ENCODE data around the gene MPST.
"Not testable (repeated sequence)": the region's sequence is repeated elsewhere in the genome, so short reads cannot be mapped to it uniquely, and the experiment has no call there.

The MPST gene

DNA sequence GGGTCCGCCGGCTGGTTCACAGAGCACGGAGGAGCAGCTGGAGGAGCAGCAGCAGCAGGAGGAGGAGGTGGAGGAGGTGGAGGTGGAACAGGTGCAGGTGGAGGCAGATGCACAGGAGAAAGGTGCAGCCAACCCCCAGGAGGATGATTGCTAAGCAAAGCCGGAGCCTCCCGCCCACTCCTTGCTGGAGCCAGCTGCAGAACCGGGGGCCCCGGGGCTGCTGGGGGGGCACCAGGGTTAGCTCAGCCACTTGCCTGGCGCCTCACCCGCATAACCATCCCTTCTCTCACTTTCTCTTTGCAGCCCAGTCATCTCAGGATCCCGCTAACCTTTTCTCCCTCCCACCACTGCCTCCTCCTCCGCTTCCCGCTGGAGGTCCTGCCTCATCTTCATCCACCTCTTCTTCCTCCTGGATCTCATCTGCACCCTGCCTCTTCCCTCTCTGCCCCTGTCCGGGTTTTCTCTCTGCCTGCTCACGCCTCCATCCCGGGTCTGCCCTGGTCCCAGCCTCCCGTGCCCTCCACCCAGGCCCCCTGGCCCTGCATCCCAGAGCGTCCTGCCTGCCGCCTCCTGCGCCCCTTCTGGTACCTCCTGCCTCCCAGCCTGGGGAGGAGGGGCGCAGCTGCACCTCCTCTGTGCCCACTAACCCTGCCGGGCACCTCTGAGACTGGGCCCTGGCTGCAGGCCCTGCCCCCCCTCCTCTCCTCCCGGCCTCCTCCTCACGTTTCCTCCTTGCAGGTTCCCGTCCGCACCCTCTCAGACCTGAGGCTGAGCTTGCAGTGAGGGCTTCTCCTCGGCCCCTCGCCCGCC, 41.5 kb downstream of the MPST start:
- DNase-seq (ENCODE audit: low read depth in 2 of 2) = no peak

DNA sequence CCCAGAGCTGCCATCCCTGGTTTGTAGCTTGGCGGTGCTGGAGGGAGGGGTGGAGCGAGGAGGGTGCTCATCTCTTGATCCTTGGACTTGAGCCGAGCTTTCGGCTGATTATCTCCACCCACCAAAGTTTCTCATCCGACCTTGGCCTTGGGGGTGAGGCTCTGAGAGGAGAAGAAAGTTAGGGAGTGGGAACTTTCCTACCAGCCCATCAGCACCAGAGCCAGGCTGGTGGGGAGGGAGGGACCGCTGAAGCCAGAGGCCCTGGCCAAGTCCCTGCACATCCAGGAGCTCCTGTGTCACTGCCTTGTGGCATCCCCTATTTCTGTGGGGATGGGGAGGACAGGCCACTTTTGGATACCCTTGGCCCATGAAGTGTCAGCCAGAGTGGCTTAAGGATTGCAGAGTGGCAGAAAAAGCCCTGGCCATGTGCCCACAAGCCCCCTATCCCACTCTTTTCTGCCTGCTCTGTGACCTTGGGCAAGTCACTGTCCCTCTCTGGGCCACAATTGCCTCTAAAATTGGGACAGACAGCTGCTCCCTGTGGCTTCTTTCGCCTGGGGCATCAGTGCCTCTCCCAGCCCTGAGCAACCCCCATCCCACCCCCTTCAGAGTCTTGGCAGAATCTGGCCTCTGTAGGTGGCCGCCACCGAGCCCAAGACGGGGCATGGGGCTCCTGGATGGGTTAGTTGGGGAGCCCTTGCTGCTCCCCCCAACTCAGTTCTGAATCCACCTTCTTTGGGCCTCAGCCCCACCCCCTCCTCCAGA, 42.3 kb downstream of the MPST start:
- DNase-seq (ENCODE audit: low read depth in 2 of 2) = no peak

DNA sequence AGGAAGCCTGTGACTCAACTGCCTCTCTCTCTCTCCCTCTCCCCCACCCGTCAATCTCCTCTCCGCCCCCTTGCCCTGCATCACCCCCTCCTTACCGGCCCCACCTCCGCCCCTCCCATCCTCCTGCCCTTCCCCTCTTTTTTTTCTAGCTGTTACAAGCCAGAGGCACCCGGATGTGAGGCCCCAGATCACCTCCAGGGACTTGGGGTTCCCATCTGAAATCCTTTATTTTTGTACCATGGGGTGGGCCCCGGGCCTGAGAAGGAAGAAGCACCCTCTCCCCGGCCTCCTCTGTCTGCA, 42.8 kb downstream of the MPST start:
- no peak for DNase-seq (ENCODE audit: low read depth in 2 of 2)

DNA sequence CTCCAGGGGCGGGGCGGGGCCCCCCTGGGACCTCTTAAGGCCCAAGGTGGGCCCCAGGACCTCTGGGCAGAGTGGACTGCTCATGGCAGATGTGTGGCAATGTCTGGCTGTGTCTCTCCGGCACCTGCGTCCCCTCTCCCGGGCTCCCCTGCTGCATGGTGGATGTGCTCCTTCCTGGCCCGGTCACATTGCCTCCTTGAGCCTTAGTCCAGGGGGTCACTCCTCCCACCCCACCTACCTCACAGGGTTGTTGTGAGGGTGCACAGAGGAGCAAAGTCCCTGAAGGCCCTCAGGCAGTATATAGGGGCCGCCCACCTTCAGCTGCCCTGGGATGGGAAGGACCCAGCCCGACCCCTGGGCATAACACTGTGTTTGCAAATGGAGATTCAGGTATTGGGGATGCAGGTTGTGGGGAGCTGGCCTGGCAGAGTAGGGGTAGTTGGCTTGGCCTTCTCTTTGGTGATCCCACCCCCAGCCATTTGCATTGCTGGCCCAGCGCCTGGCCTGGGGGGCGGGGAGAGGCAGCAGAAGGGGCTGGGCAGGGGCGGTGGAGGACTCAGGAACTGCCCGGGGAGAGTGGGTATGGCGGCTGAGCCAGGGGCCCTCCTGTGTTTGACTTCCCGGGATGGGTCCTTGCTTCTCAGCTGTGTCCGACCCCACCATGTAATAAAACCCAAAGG, 43.3 kb downstream of the MPST start:
- DNase-seq (ENCODE audit: low read depth in 2 of 2) = no peak

DNA sequence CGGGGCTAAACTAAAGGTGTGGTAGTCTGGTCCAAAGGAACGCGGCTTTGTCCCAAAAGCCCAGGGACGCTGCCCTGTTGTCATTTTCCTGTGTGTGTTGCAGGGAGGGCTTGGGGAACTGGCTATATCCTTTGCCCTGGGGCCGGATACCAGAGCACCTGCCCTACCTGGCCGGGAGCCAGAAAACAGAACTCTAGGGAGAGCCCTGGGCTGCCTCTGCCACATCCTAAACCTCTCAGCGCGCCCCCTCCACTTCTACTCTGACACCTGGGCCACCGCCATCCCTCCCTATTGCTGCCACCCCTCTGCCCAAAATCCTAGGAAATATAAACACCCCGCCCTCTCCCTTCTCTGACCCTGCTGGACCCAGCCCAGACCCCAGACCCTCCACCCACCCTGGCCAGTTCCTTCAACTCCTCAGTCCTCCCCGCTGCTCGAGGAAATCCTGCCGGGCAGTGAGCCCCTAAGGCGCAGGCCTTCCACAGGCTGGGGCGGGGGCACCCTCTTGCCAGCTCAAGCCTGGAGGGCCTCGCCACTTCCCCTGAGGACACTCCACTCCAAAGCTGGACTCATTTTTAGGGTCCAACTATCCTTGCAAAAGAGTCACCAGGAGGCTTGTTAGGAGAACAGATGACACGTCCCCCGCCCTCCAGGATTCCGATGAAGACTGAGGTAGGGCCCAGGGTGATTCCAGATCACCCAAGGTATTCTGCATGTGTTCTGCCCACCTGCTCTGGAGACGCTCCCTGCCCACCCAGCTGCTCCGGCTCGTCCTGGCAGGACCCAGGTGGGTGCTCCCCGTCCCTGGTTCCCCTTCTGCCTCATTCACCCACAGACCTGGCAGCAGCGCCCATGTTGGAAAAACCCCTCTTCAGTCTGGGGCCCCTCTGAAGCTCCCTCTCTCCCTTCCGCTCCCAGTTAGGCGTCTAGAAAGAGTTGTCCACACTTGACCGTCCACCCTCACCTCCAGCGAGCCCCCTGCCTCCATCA, 44.2 kb downstream of the MPST start:
- DNase-seq (ENCODE audit: low read depth in 2 of 2) = no peak

DNA sequence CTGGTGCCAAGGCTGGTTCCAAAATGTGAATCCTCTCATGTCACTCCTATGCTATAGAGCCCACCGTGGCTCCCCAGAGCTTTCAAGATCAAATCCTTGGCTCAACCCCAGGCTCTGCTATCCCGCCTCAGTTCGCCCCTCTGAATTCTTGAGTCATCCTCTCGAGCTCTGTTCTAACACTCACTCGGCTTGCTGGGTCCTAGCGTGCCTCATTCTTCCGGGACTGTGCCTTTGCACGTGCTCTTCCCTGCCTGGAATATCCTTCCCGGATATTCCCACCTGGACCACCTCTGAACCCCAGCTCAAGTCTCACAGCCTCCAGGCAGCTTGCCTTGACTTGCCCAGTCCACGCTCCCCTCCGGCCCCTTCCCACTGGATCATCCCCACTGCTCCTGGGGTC, 45.0 kb downstream of the MPST start:
- no peak for DNase-seq (ENCODE audit: low read depth in 2 of 2)

DNA sequence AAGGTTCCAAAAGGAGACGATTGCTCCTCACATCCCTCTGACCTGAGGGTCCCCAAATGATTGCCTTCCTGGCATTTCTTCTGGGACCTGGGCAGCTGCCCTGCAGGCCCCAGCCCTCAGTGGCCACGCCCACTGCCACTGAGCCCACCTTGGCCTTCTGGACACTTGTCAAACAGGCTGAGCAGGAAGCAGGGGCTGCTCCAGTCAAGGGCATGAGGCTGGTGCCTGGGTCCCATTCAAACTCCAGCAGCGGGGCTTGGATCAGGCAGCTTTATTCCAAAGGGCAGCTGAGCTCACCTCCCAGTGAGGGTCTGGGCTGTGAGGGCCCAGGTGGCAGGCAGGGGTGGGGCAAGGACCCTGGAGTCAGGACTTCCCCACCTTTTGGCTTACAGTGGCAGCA, 45.6 kb downstream of the MPST start:
- DNase-seq (ENCODE audit: low read depth in 2 of 2) = no peak

DNA sequence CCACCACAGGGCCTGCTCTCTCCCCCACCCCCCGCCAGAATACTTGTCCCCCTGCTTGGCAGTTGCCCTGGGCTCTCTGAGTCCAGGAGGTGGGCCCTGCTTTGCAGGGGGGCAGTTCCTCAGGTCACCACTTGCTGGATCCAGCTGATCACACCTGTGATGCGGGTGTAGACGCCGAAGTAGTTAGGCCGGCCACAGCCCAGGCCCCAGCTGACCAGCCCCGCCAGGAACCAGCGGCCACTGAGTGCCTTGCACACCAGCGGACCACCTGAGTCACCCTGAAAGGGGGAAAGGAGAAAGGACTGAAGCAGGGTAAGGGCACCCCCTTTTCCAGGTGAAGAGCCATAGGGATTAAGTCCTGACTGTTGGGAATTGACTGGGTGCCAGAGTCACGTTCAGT, 46.4 kb downstream of the MPST start:
- no peak for DNase-seq (ENCODE audit: low read depth in 2 of 2)

DNA sequence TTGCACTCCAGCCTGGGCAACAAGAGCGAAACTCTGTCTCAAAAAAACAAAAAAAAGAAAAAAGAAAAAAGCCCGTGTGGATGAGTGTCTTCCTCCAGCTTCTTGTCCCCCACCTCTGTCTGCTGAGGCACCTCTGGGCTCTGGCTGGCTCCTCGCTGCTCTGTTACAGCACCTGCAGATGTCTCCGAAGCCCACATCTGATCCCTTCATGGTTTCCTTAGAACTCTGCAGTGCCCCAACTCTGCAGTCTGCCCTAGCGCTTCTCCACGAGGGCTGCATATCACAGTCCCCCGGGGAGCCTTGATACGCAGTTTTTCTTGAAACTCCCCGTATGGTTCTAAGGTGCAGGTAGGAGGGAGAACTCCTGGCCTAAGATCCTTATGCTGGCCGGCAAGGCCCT, 47.9 kb downstream of the MPST start:
- DNase-seq (ENCODE audit: low read depth in 2 of 2) = no peak

DNA sequence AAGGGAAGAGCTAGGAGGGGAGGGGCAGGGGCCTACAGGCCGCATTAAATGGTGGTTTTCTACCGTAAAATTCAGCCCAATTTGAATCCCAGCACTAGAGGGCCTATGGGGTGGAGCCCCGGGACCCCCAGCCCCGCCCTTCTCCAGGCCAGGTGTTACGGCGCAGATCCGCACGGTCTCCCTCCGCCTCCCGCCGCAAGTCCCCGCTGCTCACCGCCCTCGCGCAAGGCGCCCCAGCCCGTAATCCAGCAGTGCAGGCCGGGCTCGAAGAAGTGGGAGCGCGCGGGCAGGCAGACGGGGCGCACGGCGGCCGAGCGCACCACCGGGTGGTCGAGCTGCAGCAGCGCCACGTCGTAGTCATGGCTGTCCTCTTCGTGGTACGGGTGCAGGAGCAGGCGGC, 49.3 kb downstream of the MPST start:
- no peak for DNase-seq (ENCODE audit: low read depth in 2 of 2)

DNA sequence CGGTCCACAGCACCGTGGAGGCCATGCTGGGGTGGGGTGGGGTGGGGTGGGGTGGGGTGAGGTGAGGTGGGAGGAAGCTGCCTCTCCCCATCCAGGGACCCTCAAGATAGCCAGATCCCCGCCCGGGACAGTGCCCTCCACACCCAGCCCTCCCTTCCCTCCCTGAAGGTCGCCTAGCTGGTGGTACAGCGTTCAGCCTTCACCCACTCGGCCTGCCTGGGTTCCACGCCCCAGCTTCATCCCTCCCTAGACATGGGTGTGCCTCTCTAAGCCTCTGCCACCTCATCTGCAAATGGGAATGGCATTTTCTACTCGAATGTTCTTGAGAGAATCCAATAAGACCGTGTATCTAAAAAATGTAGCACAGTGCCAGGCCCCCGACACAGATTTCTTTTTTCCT, 49.8 kb downstream of the MPST start:
- no peak for DNase-seq (ENCODE audit: low read depth in 2 of 2)

DNA sequence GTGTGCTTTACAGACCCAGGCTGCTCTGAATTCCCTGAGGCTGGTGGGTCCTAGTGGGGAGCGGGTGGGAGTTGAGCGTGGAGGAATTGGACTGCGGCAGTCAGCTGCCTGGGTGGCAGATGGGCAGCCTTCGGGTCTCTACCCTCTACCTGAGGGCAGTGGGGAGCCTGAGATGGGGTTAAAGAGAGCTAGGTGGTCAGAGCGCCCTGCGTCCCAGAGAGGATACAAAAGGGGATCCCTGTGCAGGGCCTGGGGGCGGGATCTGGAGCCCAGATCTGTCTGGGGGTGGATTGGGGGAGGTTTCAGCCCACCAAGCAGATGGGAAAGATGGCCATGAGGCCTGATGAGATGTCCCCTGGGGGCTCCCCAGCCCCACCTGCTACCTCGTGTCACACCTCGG, 50.2 kb downstream of the MPST start:
- no peak for DNase-seq (ENCODE audit: low read depth in 2 of 2)

DNA sequence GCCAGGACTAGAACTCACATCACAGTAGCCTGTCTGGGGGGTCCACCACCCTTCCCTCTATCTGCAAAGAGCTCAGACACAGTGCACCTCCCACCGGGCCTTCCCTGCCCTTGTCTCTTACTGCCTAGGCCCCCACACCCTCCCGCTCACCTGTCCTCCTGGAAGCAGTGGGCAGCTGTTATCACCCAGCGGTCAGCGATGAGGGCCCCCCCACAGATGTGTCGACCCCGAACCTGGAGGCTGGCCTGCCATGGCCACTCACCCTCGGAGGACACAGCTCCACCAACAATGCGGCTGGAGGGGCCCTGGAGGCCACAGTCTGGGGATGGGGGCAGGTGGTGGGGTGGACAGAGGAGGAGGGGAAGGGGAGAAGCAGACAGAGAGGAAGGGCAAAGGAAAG, 50.8 kb downstream of the MPST start:
- no peak for DNase-seq (ENCODE audit: low read depth in 2 of 2)

DNA sequence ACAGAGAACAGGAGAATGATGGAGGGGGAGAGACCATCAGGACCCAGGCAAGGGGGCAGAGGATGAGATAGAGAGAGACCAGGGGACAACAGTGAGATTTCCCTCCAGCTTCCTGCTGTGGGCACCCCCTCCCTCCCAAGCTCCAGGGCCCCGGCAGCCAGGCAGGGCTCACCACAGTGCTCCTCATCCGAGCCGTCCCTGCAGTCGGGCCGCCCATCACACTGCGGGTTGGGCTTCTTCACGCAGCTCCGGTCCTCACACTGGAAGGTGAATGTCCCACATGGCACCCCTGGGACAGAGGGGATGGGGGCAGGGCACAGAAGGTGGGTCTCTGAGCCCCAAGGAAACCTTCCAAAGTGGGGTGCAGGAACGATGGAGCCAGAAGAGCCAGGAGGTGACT, 51.2 kb downstream of the MPST start:
- DNase-seq (ENCODE audit: low read depth in 2 of 2) = no peak

DNA sequence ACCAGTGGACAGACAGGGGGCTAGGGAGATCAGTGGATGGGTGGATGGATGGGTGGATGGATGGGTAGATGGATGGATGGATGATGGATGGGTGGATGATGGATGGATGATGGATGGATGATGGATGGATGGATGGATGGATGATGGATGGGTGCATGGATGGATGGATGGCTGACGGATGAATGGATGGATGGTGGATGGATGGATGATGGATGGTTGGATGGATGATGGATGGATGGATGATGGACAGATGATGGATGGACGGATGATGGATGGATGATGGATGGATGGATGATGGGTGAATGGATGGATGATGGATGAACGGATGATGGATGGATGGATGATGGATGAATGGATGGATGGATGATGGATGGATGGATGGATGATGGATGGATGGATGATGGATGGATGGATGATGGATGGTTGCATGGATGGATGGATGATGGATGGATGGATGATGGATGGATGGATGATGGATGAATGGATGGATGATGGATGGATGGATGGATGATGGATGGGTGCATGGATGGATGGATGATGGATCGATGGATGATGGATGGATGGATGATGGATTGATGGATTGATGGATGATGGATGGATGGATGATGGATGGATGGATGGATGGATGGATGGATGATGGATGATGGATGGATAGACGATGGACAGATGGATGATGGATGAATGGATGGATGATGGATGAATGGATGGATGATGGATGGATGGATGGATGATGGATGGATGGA, 52.5 kb downstream of the MPST start:
- not testable (repeated sequence) for DNase-seq (ENCODE audit: low read depth in 2 of 2)

DNA sequence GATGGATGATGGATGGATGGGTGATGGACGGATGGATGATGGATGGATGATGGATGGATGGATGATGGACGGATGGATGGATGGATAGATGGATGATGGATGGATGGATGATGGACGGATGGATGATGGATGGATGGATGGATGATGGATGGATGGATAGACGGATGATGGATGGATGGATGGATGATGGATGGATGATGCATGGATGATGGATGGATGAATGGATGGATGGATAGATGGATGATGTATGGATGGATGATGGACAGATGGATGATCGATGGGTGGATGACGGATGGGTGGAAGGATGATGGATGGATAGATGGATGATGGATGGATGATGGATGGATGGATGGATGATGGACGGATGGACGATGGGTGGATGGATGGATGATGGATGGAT, 53.1 kb downstream of the MPST start:
- DNase-seq (ENCODE audit: low read depth in 2 of 2) = no peak

DNA sequence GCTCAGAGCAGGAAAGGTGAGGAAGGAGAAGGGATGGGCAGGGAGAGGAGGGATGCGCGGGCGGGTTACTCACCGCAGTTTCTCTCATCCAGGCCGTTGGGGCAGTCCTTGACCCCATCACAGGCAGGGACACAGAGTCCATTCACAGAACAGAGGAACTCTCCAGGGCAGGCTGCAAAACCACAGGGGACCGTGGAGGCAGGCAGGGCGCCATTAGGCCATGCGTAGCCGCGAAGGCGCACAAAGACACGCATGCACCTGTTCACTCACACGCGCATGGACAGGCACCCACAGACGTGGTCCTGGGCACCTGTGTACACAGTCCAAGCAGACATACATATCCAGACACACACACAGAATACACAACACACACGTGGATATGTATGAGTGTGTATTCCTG, 55.0 kb downstream of the MPST start:
- no peak for DNase-seq (ENCODE audit: low read depth in 2 of 2)

DNA sequence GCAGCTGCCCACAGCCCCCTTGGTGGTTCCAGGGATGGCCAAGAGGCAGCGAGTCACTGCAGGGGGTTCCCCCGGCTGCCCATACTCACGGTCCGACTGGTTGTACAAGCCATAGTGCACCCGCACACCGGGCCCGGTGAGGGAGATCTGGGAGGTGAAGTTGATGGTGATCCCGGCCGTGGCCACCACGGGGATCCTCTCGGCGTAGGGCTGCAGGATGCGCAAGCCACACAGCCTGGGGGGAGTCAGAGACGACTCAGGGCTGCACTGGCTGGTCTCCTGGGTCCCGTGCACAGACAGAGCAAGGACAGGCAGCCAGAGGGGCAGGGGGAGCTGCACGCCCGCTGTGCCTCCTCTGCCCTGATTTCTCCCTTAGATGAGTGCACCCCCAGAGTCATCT, 55.5 kb downstream of the MPST start:
- DNase-seq (ENCODE audit: low read depth in 2 of 2) = no peak

DNA sequence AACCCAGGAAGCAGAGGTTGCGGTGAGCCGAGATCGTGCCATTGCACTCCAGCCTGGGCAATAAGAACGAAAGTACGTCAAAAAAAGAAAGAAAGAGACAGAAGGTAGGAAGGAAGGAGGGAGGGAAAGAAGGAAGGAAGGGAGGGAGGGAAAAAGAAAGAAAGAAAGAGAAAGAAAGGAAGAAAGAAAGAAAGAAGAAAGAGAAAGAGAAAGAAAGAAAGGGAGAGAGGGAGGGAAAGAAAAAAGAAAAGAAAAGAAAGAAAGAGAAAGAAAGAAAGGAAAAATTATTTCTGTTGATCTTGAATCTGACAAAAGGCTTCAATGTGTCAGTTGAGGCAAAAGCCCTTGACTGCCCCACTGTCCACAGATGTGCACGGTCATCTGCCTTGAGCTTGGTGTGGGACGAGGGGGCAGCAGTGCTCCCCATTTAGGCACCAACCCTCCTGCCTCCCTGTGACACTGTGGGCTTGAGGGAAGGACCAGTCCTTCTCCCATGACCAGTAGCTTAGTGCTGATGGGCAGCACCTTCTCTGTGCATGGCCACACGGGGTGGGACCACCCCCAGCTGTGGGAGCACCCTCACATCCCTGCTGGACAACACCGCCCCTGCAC, 56.4 kb downstream of the MPST start:
- no peak for DNase-seq (ENCODE audit: low read depth in 2 of 2)

DNA sequence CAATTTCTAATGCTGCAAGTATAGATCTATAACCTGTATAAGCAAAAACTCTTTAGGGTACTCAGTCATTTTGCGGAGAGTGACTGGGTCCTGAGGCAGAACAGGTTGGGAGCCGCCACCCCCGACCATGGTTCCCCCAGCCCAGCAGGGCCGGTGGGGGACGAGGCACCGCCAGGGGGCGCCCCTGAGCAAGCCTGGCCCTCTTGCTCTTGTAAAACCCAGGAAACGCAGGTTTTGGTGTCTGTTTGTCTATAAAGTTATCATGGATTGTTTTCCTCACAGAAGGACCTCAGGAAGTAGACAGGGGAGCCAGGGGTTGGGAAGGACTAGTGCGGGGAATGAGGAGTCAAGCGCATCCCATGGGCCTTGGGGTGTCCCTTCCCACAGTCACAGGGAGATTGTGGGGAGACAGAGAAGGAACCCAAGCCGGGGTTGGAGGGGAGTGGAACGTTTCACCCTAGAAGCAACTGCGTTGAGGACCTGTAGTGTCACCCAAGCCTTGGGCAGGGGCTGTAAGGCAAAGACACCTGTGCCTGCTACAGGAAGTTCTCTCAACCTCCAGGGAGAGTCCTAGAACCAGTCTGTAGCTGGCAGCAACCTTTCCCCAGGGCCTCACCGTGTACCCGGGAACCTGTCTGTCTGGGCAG, 58.4 kb downstream of the MPST start:
- DNase-seq (ENCODE audit: low read depth in 2 of 2) = peak; percentile 72 to 75

Measured in stimulated activated CD8-positive, alpha-beta memory T cell treated with anti-CD3 and anti-CD28 coated beads, Interleukin-2, amount 100 ng/mL, for 1 hour (primary cell).